H1 (cell line): Measurements from ENCODE around the gene CSF3R. TPM values are rescaled to one million over a fixed set of nuclear protein-coding genes. Genes with fewer than 3 reads are reported as not detected.
A peak's percentile ranks its signal among the peaks of the same experiment; 100 is the strongest.

ENCODE experiments used
- CTCF ChIA-PET: fragments of 300-600 bp; sonication (Branson Sonifier 250); formaldehyde crosslinking; loops from one replicate; lab custom pipeline; 2021; ENCODE audit not compliant: partially characterized antibody; lab: Charles Lee
- POLR2A ChIA-PET: fragments of 300-600 bp; sonication (Branson Sonifier 250); formaldehyde crosslinking; loops from one replicate; lab custom pipeline; 2021; ENCODE audit warnings: inconsistent platforms; ENCODE audit not compliant: partially characterized antibody; lab: Charles Lee
- DNase-seq, 2 experiments: peaks; one replicate each; pipeline versions ENCODE4 v3.0.0 to v3.0.0-alpha.2; 2010 to 2022; ENCODE audit warnings: low spot score in 2 of 2, low read depth in 1 of 2, mixed read lengths in 1 of 2
- FAIRE-seq: peaks from 2 replicates; lab custom pipeline; 2011; peaks lifted over from hg19 to GRCh38; lab: Jason Lieb, UNC
- H2AFZ ChIP-seq: 2 replicates; pipeline ENCODE4 v1.8.1; 2012; ENCODE audit warnings: low read length, inconsistent platforms
- H2AK5ac ChIP-seq: 2 replicates; pipeline ENCODE4 v1.6.1; 2013; ENCODE audit warnings: low read depth, low read length
- H2BK120ac ChIP-seq: replicated peaks from 2 replicates; pipeline ENCODE3; 2013; ENCODE audit warnings: low read depth, low read length, inconsistent platforms
- H2BK12ac ChIP-seq: 2 replicates; pipeline ENCODE4 v1.6.1; 2013; ENCODE audit warnings: low read depth, low read length
- H2BK15ac ChIP-seq: 2 replicates; pipeline ENCODE4 v1.6.1; 2013; ENCODE audit warnings: low read length
- H2BK20ac ChIP-seq: 2 replicates; pipeline ENCODE4 v1.6.1; 2013; ENCODE audit warnings: low read length
- H2BK5ac ChIP-seq: 2 replicates; pipeline ENCODE4 v1.6.1; 2013; ENCODE audit warnings: low read depth, low read length
- H3K14ac ChIP-seq: 2 replicates; pipeline ENCODE4 v1.6.1; 2013; ENCODE audit warnings: inconsistent platforms; ENCODE audit not compliant: insufficient read length
- H3K18ac ChIP-seq: 2 replicates; pipeline ENCODE4 v1.6.1; 2013; ENCODE audit warnings: low read length; ENCODE audit errors: extremely low read depth
- H3K23ac ChIP-seq: 2 replicates; pipeline ENCODE4 v1.6.1; 2013; ENCODE audit warnings: inconsistent platforms; ENCODE audit not compliant: insufficient read length
- H3K23me2 ChIP-seq: 2 replicates; pipeline ENCODE4 v1.6.1; 2013; ENCODE audit warnings: low read depth, low read length
- H3K27ac ChIP-seq: 2 replicates; pipeline ENCODE4 v1.6.1; 2011; ENCODE audit warnings: low read depth, low read length, inconsistent platforms
- H3K27me3 ChIP-seq, 4 experiments: replicated peaks in 1 of 4; 1 replicate in 1 of 4; 2 replicates in 3 of 4; pipeline versions ENCODE4 v1.6.1 to v1.8.1; 2011 to 2013; ENCODE audit warnings: low read length in 3 of 4, mild to moderate bottlenecking in 3 of 4, inconsistent platforms in 2 of 4, mixed read lengths in 2 of 4, moderate library complexity in 1 of 4; ENCODE audit not compliant: control insufficient read depth in 3 of 4, insufficient read depth in 3 of 4; ENCODE audit errors: extremely low read depth in 1 of 4
- H3K36me3 ChIP-seq, 4 experiments: 2 replicates each; pipeline versions ENCODE4 v1.6.1 to v1.8.1; 2011 to 2013; ENCODE audit warnings: mild to moderate bottlenecking in 4 of 4, low read length in 3 of 4, moderate library complexity in 2 of 4, control low read depth in 1 of 4, inconsistent platforms in 1 of 4; ENCODE audit not compliant: insufficient read depth in 4 of 4, control insufficient read depth in 2 of 4
- H3K4ac ChIP-seq: replicated peaks from 2 replicates; pipeline ENCODE3; 2013; ENCODE audit warnings: low read length, low read depth, mixed read lengths, inconsistent platforms; ENCODE audit not compliant: insufficient read length
- H3K4me1 ChIP-seq, 4 experiments: replicated peaks in 1 of 4; 1 replicate in 1 of 4; 2 replicates in 3 of 4; pipeline versions ENCODE4 v1.6.1 to v1.8.1; 2011 to 2013; ENCODE audit warnings: low read length in 3 of 4, inconsistent platforms in 2 of 4, mixed read lengths in 1 of 4; ENCODE audit not compliant: insufficient read depth in 4 of 4, control insufficient read depth in 3 of 4
- H3K4me2 ChIP-seq, 2 experiments: 2 replicates each; pipeline versions ENCODE4 v1.6.1 to v1.8.1; 2011 to 2013; ENCODE audit warnings: low read depth in 2 of 2, low read length in 2 of 2, control low read depth in 1 of 2, inconsistent platforms in 1 of 2, mild to moderate bottlenecking in 1 of 2; ENCODE audit not compliant: insufficient read depth in 1 of 2
- H3K4me3 ChIP-seq, 4 experiments: fragments of 200-600, 300-600 bp in 1 of 4; sonication (generic), shearing (Covaris generic), sonication (Bioruptor Twin) in 1 of 4; 2 replicates each; pipeline versions ENCODE4 v1.5.1 to v1.8.1; 2011 to 2016; ENCODE audit warnings: low read length in 4 of 4, low read depth in 3 of 4, control low read depth in 2 of 4, inconsistent platforms in 2 of 4, mild to moderate bottlenecking in 2 of 4, mixed read lengths in 1 of 4, moderate library complexity in 1 of 4; ENCODE audit not compliant: insufficient read depth in 2 of 4; ENCODE audit errors: extremely low read depth in 1 of 4
- H3K56ac ChIP-seq: replicated peaks from 2 replicates; pipeline ENCODE3; 2013; ENCODE audit warnings: low read depth, mild to moderate bottlenecking, mixed read lengths, low read length, inconsistent platforms; ENCODE audit not compliant: insufficient read length
- H3K79me1 ChIP-seq: 2 replicates; pipeline ENCODE4 v1.6.1; 2013; ENCODE audit warnings: low read depth, low read length, control low read depth
- H3K79me2 ChIP-seq, 2 experiments: 2 replicates each; pipeline versions ENCODE4 v1.6.1 to v1.8.1; 2012 to 2013; ENCODE audit warnings: low read length in 2 of 2, mild to moderate bottlenecking in 2 of 2, inconsistent platforms in 1 of 2; ENCODE audit not compliant: insufficient read depth in 2 of 2, control insufficient read depth in 1 of 2
- H3K9ac ChIP-seq, 4 experiments: replicated peaks in 1 of 4; 1 replicate in 1 of 4; 2 replicates in 3 of 4; pipeline versions ENCODE4 v1.6.1 to v1.8.1; 2011 to 2013; ENCODE audit warnings: low read depth in 3 of 4, low read length in 3 of 4, control low read depth in 2 of 4, mild to moderate bottlenecking in 2 of 4, moderate library complexity in 2 of 4, inconsistent platforms in 1 of 4; ENCODE audit errors: extremely low read depth in 1 of 4
- H3K9me3 ChIP-seq, 2 experiments: 2 replicates each; pipeline versions ENCODE4 v1.6.1 to v1.8.1; 2012 to 2013; ENCODE audit warnings: mild to moderate bottlenecking in 2 of 2, moderate library complexity in 2 of 2, control low read depth in 1 of 2, inconsistent platforms in 1 of 2, low read depth in 1 of 2, low read length in 1 of 2, mixed read lengths in 1 of 2; ENCODE audit not compliant: insufficient read depth in 2 of 2
- H4K20me1 ChIP-seq, 2 experiments: replicated peaks in 1 of 2; 2 replicates each; pipeline versions ENCODE3 to v1.8.1; 2011 to 2013; ENCODE audit warnings: inconsistent platforms in 2 of 2, low read length in 2 of 2, mild to moderate bottlenecking in 1 of 2; ENCODE audit not compliant: insufficient read depth in 2 of 2, control insufficient read depth in 1 of 2
- H4K5ac ChIP-seq: 2 replicates; pipeline ENCODE4 v1.6.1; 2013; ENCODE audit warnings: low read length, low read depth, mixed read lengths, inconsistent platforms; ENCODE audit not compliant: insufficient read length
- H4K8ac ChIP-seq: 2 replicates; pipeline ENCODE4 v1.8.0; 2013; ENCODE audit warnings: mild to moderate bottlenecking, moderate library complexity, low read length, inconsistent platforms; ENCODE audit not compliant: insufficient read depth; ENCODE audit errors: extremely low read depth
- H4K91ac ChIP-seq: replicated peaks from 2 replicates; pipeline ENCODE3; 2013; ENCODE audit warnings: low read length, mixed read lengths, inconsistent platforms; ENCODE audit not compliant: insufficient read length
- BACH1 ChIP-seq: IDR thresholded peaks from 2 replicates; pipeline ENCODE4 v1.6.1; 2012; ENCODE audit warnings: low read length, improper control_type of control experiment
- BCL11A ChIP-seq, 2 experiments: IDR thresholded peaks; one replicate each; pipeline ENCODE4 v1.6.1; 2011; ENCODE audit warnings: low read depth in 2 of 2, low read length in 2 of 2, mild to moderate bottlenecking in 2 of 2
- E2F6 ChIP-seq: IDR thresholded peaks from 2 replicates; pipeline ENCODE4 v1.6.1; 2012; ENCODE audit warnings: inconsistent platforms
- HDAC6 ChIP-seq: IDR thresholded peaks from one replicate; pipeline ENCODE4 v1.7.1; 2012; ENCODE audit warnings: low read depth, mild to moderate bottlenecking, inconsistent platforms, low read length, moderate library complexity
- JUN ChIP-seq: IDR thresholded peaks from 2 replicates; pipeline ENCODE4 v1.6.1; 2011; ENCODE audit warnings: low read depth, mild to moderate bottlenecking, improper control_type of control experiment, low read length
- KDM4A ChIP-seq: IDR thresholded peaks from one replicate; pipeline ENCODE4 v1.7.1; 2012; ENCODE audit warnings: low read depth, mild to moderate bottlenecking, moderate library complexity, low read length, inconsistent platforms; ENCODE audit not compliant: severe bottlenecking
- RFX5 ChIP-seq: IDR thresholded peaks from 2 replicates; pipeline ENCODE4 v1.6.1; 2011; ENCODE audit warnings: low read depth, low read length, improper control_type of control experiment, borderline replicate concordance
- RNF2 ChIP-seq: fragments of 200-900, 300-1000 bp; sonication (generic); IDR thresholded peaks from 2 replicates; pipeline ENCODE4 v1.7.1; 2016; ENCODE audit warnings: borderline replicate concordance, low read depth, mild to moderate bottlenecking, antibody characterized with exemption, low read length; ENCODE audit not compliant: poor library complexity, severe bottlenecking; ENCODE audit errors: missing control alignments
- SP2 ChIP-seq: IDR thresholded peaks from 2 replicates; pipeline ENCODE4 v1.6.1; 2012; ENCODE audit warnings: mild to moderate bottlenecking, low read length, inconsistent platforms
- ZNF274 ChIP-seq: IDR thresholded peaks from 2 replicates; pipeline ENCODE4 v1.7.0; 2012; ENCODE audit warnings: low read length, borderline replicate concordance; ENCODE audit errors: extremely low read depth
- WGBS, 2 experiments: shearing (Covaris generic) in 1 of 2; methylation state at CpG; one replicate each; pipeline versions ENCODE4 v1.1.6 to v1.1.7; 2013 to 2015; ENCODE audit warnings: low lambda C conversion rate in 2 of 2, mixed read lengths in 2 of 2, inconsistent platforms in 1 of 2, low coverage in 1 of 2, missing lambda C conversion rate in 1 of 2; ENCODE audit not compliant: insufficient replicate concordance in 2 of 2, insufficient coverage in 1 of 2, insufficient read length in 1 of 2; ENCODE audit errors: extremely low coverage in 1 of 2, missing lambda C conversion rate in 1 of 2; 5-methylcytosine and 5-hydroxymethylcytosine counted together
- polyA plus RNA-seq, 7 experiments: library from polyadenylated mRNA; depleted of rRNA in 3 of 7; stranded (reverse) in 5 of 7; unstranded in 2 of 7; fragments of >200 nt in 5 of 7; fragments of 200-250 nt in 2 of 7; gene quantifications; 1 replicate in 5 of 7; 2 replicates in 1 of 7; 4 replicates in 1 of 7; pipeline versions ENCODE4 v1.2.1 to v1.2.3, GENCODE V29; 2011 to 2013; ENCODE audit warnings: missing spikeins in 2 of 7, mixed read lengths in 2 of 7
- total RNA-seq: library from RNA; stranded (reverse); fragmentation: NEBNext Ultra II Directional; extraction: Animal tissue kit (Norgen Biotek cat#: 25700); gene quantifications from 2 replicates; pipeline ENCODE4 v1.2.1, GENCODE V29; 2021

Gene CSF3R
- total and polyA plus RNA-seq, 2 of the 8 experiments (the other 6 are each of a cell fraction or from before 2014, with no cell fraction given): not detected

GRCh38 chr1:36440646-36441045 lies 42.1 kb downstream of the CSF3R start:
- no peak overlapping the region for H3K4me3 ChIP-seq
- no peak for FAIRE-seq
- H3K23me2 ChIP-seq: no peaks in the 10 kb centered on the region
- H3K4me2 ChIP-seq: no peak overlapping the region
- H2BK5ac ChIP-seq: peak overlapping the region; percentile 68; the same call in 1 of the 2 replicates
- H3K27ac ChIP-seq: no peak overlapping the region
- H3K4me1 ChIP-seq: peaks cover 0 to 3% (median 2%) of the 10 kb centered on the region in 4 experiments; a peak in 3 of 7 replicates
- H4K20me1 ChIP-seq: no peaks in the 10 kb centered on the region
- no peak overlapping the region for H4K8ac ChIP-seq
- H4K5ac ChIP-seq: no peak overlapping the region
- H2AFZ ChIP-seq: no peak overlapping the region
- H2BK15ac ChIP-seq: no peak overlapping the region
- no peaks in the 10 kb centered on the region for H3K79me2 ChIP-seq
- H3K18ac ChIP-seq: no peak overlapping the region
- H2BK20ac ChIP-seq: no peak overlapping the region
- no peaks in the 10 kb centered on the region for H3K36me3 ChIP-seq
- no peak overlapping the region for H3K9ac ChIP-seq
- peak overlapping the region; percentile 81; the same call in 1 of the 2 replicates for H2BK12ac ChIP-seq
- no peaks in the 10 kb centered on the region for H3K27me3 ChIP-seq
- DNase-seq: no peak
- H2AK5ac ChIP-seq: no peak overlapping the region
- H4K91ac ChIP-seq: no peak overlapping the region
- no peak overlapping the region for H3K14ac ChIP-seq
- H3K9me3 ChIP-seq: no peaks in the 10 kb centered on the region
- no peaks in the 10 kb centered on the region for H3K79me1 ChIP-seq
- no peak overlapping the region for H3K56ac ChIP-seq
- CTCF ChIA-PET: interaction anchor here (0.9 to 1.2 kb wide), 5 partner anchors 10 to 98 kb away, joined by 3 to 4 read pairs (median 3); partner anchors contain the start of gene OSCP1
- no peak overlapping the region for H3K23ac ChIP-seq
- POLR2A ChIA-PET: interaction anchor here (0.6 to 1.5 kb wide), 5 partner anchors 8 to 89 kb away, joined by 3 to 4 read pairs (median 3); partner anchors contain the start of gene OSCP1
- no peak overlapping the region for H3K4ac ChIP-seq
- 81% methylated on average over 3 of the region's 3 CpGs; no CpG with 5 or more reads in 1 of the 2 experiments for WGBS, 2 experiments
- no peak overlapping the region for H2BK120ac ChIP-seq
- TF ChIP-seq RNF2 (no peak), BACH1 (no peak), ZNF274 (no peak), HDAC6 (no peak), BCL11A (IDR thresholded peaks at IDR 0.05; ENCODE audit: low read depth in 2 of 2, low read length in 2 of 2) (no peak), KDM4A (no peak), E2F6 (no peak), JUN (no peak), SP2 (no peak), RFX5 (no peak)
